DND-41 (cell line): ENCODE results near the gene FEZF1.

Experiments
- CTCF ChIP-seq: IDR thresholded peaks from 2 replicates; pipeline ENCODE4 v1.5.1; 2012; ENCODE audit warnings: borderline replicate concordance, low read length, moderate library complexity, mild to moderate bottlenecking; ENCODE audit not compliant: poor library complexity, severe bottlenecking; ENCODE audit errors: extremely low read depth
- EZH2 ChIP-seq: IDR thresholded peaks from 3 replicates; pipeline ENCODE4 v1.6.1; 2012; ENCODE audit warnings: borderline replicate concordance, low read depth, mild to moderate bottlenecking, moderate library complexity, low read length, inconsistent platforms; ENCODE audit not compliant: severe bottlenecking

- TF ChIP-seq CTCF: no peak
- no peak for TF ChIP-seq EZH2
Measured at GRCh38 chr7:122298131-122298530, 6.4 kb downstream of the FEZF1 start.
